HepG2 (cell line): Measurements from ENCODE around the gene PCBP4. TPM values are rescaled to one million over a fixed set of nuclear protein-coding genes. Genes with fewer than 3 reads are reported as not detected.

Experiments used
- CSRNP1 ChIP-seq: sonication (generic); formaldehyde crosslinking; IDR thresholded peaks from 2 replicates; pipeline ENCODE4 v1.8.1; 2023; ENCODE audit warnings: mild to moderate bottlenecking, missing genetic modification reagents
- DNMT1 ChIP-seq: sonication (generic); formaldehyde crosslinking; IDR thresholded peaks from 2 replicates; pipeline ENCODE4 v1.5.1; 2020; ENCODE audit warnings: mild to moderate bottlenecking, missing genetic modification reagents
- ERF ChIP-seq: IDR thresholded peaks from 2 replicates; pipeline ENCODE4 v1.6.1; 2018; ENCODE audit warnings: missing biosample characterization, missing genetic modification reagents
- FIP1L1 ChIP-seq: fragments of 200-400 bp; formaldehyde crosslinking; IDR thresholded peaks from 2 replicates; pipeline ENCODE4 v1.6.1; 2018; ENCODE audit warnings: low read depth, mild to moderate bottlenecking, low read length, moderate library complexity, borderline replicate concordance; ENCODE audit not compliant: insufficient read depth
- GLI4 ChIP-seq: sonication (generic); formaldehyde crosslinking; IDR thresholded peaks from 2 replicates; pipeline ENCODE4 v1.5.1; 2020; ENCODE audit warnings: missing genetic modification reagents, mild to moderate bottlenecking, moderate library complexity, borderline replicate concordance
- NFE2L1 ChIP-seq: sonication (generic); formaldehyde crosslinking; IDR thresholded peaks from 2 replicates; pipeline ENCODE4 v1.4.0; 2020; ENCODE audit warnings: missing genetic modification reagents, mild to moderate bottlenecking, borderline replicate concordance
- PHF21A ChIP-seq: sonication (generic); formaldehyde crosslinking; IDR thresholded peaks from 2 replicates; pipeline ENCODE4 v1.5.0; 2020; ENCODE audit warnings: mild to moderate bottlenecking, missing genetic modification reagents
- PREB ChIP-seq: sonication (generic); formaldehyde crosslinking; IDR thresholded peaks from 2 replicates; pipeline ENCODE4 v1.4.0; 2020; ENCODE audit warnings: missing genetic modification reagents
- RFX5 ChIP-seq: IDR thresholded peaks from 2 replicates; pipeline ENCODE4 v1.6.1; 2011; ENCODE audit warnings: low read depth, low read length, improper control_type of control experiment
- SMAD3 ChIP-seq: sonication (generic); formaldehyde crosslinking; IDR thresholded peaks from 2 replicates; pipeline ENCODE4 v1.4.0; 2020; ENCODE audit warnings: missing genetic modification reagents
- SNAI1 ChIP-seq: sonication (generic); formaldehyde crosslinking; IDR thresholded peaks from 2 replicates; pipeline ENCODE4 v1.5.0; 2020; ENCODE audit warnings: mild to moderate bottlenecking, missing genetic modification reagents, borderline replicate concordance
- SRY ChIP-seq: sonication (generic); formaldehyde crosslinking; IDR thresholded peaks from 2 replicates; pipeline ENCODE4 v1.8.0; 2022; ENCODE audit warnings: mild to moderate bottlenecking, missing genetic modification reagents
- TBP ChIP-seq: sonication (generic); formaldehyde crosslinking; IDR thresholded peaks from 2 replicates; pipeline ENCODE4 v1.5.0; 2020; ENCODE audit warnings: missing genetic modification reagents
- ZNF446 ChIP-seq: sonication (generic); formaldehyde crosslinking; IDR thresholded peaks from 2 replicates; pipeline ENCODE4 v1.5.0; 2020; ENCODE audit warnings: mild to moderate bottlenecking, missing genetic modification reagents
- ZNF510 ChIP-seq: sonication (generic); formaldehyde crosslinking; IDR thresholded peaks from 2 replicates; pipeline ENCODE4 v1.4.0; 2020; ENCODE audit warnings: low read depth, mild to moderate bottlenecking, missing genetic modification reagents
- ZNF629 ChIP-seq: sonication (generic); formaldehyde crosslinking; conservative IDR thresholded peaks from 2 replicates; pipeline ENCODE4 v1.5.0; 2020; ENCODE audit warnings: missing genetic modification reagents
- ZNF792 ChIP-seq: IDR thresholded peaks from 2 replicates; pipeline ENCODE4 v1.6.1; 2016
- ZNF816 ChIP-seq: sonication (generic); formaldehyde crosslinking; IDR thresholded peaks from 2 replicates; pipeline ENCODE4 v1.8.0; 2022; ENCODE audit warnings: missing genetic modification reagents, mild to moderate bottlenecking, borderline replicate concordance
- polyA plus RNA-seq, 8 experiments: library from polyadenylated mRNA; depleted of rRNA in 3 of 8; stranded (reverse) in 7 of 8; unstranded in 1 of 8; fragments of >200 nt; fragmentation: Illumina TruSeq in 4 of 8; extraction: Trizol in 4 of 8; gene quantifications; 2 replicates each; pipeline versions ENCODE4 v1.2.1 to v1.2.3, GENCODE V29; 2011 to 2016; ENCODE audit warnings: low read depth in 4 of 8, missing spikeins in 1 of 8, mixed read lengths in 1 of 8; ENCODE audit not compliant: insufficient read depth in 1 of 8
- total RNA-seq, 5 experiments: library from RNA; depleted of rRNA; stranded (reverse); fragments of >200 nt; fragmentation: Illumina TruSeq; extraction: Trizol; gene quantifications; 2 replicates each; pipeline ENCODE4 v1.2.3, GENCODE V29; 2016; ENCODE audit warnings: low read depth in 1 of 5
- TF ChIP-seq, protein P1 (sequence below): sonication (generic); formaldehyde crosslinking; IDR thresholded peaks from 2 replicates; pipeline ENCODE4 v1.4.0; 2020; ENCODE audit warnings: mild to moderate bottlenecking, missing genetic modification reagents
- TF ChIP-seq, protein P2 (sequence below): sonication (generic); formaldehyde crosslinking; IDR thresholded peaks from 2 replicates; pipeline ENCODE4 v1.5.1; 2020; ENCODE audit warnings: missing genetic modification reagents, mild to moderate bottlenecking, borderline replicate concordance
- TF ChIP-seq, protein P3 (sequence below): sonication (generic); formaldehyde crosslinking; IDR thresholded peaks from 2 replicates; pipeline ENCODE4 v1.9.0; 2022; ENCODE audit warnings: low read depth, missing genetic modification reagents

The PCBP4 gene
- total and polyA plus RNA-seq, 2 of the 13 experiments (the other 11 are each of a cell fraction or from before 2014, with no cell fraction given), result 36.8 to 51.3 TPM

DNA sequence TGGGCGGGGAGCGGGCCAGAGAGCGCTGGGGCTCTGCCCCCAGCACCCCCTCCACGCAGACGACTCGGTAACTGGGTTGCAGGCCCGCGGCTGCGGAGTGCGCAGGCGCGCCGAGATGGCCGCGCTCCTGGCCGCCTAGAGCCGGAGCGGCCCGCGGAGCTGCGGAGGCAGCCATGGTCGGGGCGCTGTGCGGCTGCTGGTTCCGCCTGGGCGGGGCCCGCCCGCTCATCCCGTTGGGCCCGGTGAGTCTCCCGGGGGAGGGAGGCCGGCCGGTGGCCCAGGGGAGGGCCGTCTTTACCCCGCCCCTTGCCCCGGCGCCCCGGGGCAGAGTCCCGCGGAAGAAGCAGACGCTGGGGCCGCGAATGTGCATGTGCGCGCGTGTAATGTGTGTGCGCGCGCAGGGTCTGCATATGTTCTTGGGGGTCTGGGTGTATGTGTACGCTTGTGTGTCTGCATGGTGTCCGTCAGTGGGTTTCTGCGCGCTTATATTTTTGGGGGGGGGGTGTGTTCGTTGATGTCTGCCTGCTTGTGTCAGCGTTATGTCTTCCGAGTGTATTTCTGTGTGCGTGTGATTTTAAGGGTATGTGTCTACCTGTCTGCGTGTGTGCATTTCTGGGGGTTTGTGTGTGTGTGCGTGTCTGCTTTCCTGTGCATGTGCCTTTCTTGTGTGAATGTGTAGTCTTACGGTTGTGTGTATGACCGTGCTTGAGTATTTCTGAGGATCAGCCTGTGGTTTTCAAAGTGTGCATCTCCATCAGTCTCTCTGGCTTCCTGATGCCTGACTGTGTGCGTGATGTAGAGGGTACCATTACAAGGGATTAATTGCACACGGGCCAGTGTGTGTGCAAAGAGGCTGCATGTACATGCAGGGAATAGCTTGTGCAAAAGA lies 8.0 kb upstream of the PCBP4 start, which contains the start of gene ABHD14A (continued):
- TF ChIP-seq FIP1L1 (no peak), PHF21A (CRISPR knock-in tag) (peak; percentile 63), GLI4 (CRISPR knock-in tag) (no peak), TBP (CRISPR knock-in tag) (no peak), SRY (CRISPR knock-in tag) (no peak), ZNF510 (CRISPR knock-in tag) (no peak), RFX5 (no peak), NFE2L1 (CRISPR knock-in tag) (no peak), SMAD3 (no peak), CSRNP1 (CRISPR knock-in tag) (no peak), SNAI1 (CRISPR knock-in tag) (no peak), DNMT1 (CRISPR knock-in tag) (0 out of 2 replicates have a peak, but pooled peaks have one; percentile 75), ZNF816 (CRISPR knock-in tag) (no peak), ZNF446 (CRISPR knock-in tag) (no peak), PREB (no peak), ZNF792 (CRISPR knock-in tag) (no peak), ERF (CRISPR knock-in tag) (peak; percentile 4), ZNF629 (CRISPR knock-in tag) (no peak)
- TF ChIP-seq, protein P1, sequence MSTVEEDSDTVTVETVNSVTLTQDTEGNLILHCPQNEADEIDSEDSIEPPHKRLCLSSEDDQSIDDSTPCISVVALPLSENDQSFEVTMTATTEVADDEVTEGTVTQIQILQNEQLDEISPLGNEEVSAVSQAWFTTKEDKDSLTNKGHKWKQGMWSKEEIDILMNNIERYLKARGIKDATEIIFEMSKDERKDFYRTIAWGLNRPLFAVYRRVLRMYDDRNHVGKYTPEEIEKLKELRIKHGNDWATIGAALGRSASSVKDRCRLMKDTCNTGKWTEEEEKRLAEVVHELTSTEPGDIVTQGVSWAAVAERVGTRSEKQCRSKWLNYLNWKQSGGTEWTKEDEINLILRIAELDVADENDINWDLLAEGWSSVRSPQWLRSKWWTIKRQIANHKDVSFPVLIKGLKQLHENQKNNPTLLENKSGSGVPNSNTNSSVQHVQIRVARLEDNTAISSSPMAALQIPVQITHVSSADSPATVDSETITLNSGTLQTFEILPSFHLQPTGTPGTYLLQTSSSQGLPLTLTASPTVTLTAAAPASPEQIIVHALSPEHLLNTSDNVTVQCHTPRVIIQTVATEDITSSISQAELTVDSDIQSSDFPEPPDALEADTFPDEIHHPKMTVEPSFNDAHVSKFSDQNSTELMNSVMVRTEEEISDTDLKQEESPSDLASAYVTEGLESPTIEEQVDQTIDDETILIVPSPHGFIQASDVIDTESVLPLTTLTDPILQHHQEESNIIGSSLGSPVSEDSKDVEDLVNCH (CRISPR knock-in tag), result no peak
- TF ChIP-seq, protein P2, sequence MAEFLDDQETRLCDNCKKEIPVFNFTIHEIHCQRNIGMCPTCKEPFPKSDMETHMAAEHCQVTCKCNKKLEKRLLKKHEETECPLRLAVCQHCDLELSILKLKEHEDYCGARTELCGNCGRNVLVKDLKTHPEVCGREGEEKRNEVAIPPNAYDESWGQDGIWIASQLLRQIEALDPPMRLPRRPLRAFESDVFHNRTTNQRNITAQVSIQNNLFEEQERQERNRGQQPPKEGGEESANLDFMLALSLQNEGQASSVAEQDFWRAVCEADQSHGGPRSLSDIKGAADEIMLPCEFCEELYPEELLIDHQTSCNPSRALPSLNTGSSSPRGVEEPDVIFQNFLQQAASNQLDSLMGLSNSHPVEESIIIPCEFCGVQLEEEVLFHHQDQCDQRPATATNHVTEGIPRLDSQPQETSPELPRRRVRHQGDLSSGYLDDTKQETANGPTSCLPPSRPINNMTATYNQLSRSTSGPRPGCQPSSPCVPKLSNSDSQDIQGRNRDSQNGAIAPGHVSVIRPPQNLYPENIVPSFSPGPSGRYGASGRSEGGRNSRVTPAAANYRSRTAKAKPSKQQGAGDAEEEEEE (CRISPR knock-in tag), result no peak
- TF ChIP-seq, protein P3, sequence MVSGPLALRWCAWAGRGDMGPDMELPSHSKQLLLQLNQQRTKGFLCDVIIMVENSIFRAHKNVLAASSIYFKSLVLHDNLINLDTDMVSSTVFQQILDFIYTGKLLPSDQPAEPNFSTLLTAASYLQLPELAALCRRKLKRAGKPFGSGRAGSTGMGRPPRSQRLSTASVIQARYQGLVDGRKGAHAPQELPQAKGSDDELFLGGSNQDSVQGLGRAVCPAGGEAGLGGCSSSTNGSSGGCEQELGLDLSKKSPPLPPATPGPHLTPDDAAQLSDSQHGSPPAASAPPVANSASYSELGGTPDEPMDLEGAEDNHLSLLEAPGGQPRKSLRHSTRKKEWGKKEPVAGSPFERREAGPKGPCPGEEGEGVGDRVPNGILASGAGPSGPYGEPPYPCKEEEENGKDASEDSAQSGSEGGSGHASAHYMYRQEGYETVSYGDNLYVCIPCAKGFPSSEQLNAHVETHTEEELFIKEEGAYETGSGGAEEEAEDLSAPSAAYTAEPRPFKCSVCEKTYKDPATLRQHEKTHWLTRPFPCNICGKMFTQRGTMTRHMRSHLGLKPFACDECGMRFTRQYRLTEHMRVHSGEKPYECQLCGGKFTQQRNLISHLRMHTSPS (CRISPR knock-in tag), result no peak
